ENCODE results near the gene DGLUCY.
"Not testable (repeated sequence)": the region's sequence is repeated elsewhere in the genome, so short reads cannot be mapped to it uniquely, and the experiment has no call there.

Gene DGLUCY

GRCh38 chr14:91245029-91245428, 131.2 kb downstream of the DGLUCY start:
- no peak for DNase-seq (ENCODE audit: extremely low read depth, low read depth)

GRCh38 chr14:91245616-91246015, 131.7 kb downstream of the DGLUCY start:
- DNase-seq (ENCODE audit: extremely low read depth, low read depth): not testable (repeated sequence)

More at GRCh38 chr14:91245029-91245428, 131.2 kb downstream of the DGLUCY start:
- TF ChIP-seq, protein P1, sequence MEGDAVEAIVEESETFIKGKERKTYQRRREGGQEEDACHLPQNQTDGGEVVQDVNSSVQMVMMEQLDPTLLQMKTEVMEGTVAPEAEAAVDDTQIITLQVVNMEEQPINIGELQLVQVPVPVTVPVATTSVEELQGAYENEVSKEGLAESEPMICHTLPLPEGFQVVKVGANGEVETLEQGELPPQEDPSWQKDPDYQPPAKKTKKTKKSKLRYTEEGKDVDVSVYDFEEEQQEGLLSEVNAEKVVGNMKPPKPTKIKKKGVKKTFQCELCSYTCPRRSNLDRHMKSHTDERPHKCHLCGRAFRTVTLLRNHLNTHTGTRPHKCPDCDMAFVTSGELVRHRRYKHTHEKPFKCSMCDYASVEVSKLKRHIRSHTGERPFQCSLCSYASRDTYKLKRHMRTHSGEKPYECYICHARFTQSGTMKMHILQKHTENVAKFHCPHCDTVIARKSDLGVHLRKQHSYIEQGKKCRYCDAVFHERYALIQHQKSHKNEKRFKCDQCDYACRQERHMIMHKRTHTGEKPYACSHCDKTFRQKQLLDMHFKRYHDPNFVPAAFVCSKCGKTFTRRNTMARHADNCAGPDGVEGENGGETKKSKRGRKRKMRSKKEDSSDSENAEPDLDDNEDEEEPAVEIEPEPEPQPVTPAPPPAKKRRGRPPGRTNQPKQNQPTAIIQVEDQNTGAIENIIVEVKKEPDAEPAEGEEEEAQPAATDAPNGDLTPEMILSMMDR (IDR thresholded peaks at IDR 0.05; ENCODE audit: low read depth, low read length): no peak

DNA sequence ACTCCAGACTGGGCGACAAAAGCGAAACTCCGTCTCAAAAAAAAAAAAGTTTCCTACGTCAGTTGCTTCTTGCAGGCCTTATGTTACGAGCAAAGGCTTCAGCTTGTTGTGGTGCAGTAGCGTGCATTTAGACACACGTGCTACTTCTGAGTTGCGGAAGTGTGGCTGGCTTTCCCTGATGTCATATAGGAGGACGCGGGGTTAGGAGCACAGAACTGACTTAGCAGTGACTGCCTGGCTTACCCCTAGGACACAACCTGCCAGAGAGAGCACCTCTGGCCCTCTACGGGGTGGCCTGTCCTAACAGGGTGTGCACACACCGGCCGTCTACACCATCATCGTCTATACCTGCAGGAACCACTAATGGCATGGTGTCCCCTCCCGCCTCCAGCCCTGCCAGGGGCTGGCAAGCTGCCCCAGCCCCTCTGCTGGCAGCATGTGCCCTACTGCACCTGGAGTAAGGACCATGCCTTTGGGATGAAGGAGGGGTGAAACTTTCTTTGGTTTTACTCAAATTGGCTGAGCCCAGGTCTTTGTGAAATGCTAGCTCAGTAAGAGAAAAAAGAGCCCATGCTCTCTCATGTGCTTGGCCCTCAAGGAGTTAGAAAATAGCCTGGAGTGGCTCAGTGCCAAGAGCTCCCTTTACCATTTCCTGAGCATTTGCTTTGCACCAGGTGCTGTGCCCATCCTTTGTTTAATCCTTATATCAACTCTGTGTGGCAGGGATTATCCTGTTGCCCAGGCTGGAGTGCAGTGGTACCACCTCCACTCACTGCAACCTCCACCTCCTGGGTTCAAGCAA, 132.4 kb downstream of the DGLUCY start:
- TF ChIP-seq, protein P1 (IDR thresholded peaks at IDR 0.05; ENCODE audit: low read depth, low read length): no peak
- DNase-seq (ENCODE audit: extremely low read depth, low read depth): no peak

DNA sequence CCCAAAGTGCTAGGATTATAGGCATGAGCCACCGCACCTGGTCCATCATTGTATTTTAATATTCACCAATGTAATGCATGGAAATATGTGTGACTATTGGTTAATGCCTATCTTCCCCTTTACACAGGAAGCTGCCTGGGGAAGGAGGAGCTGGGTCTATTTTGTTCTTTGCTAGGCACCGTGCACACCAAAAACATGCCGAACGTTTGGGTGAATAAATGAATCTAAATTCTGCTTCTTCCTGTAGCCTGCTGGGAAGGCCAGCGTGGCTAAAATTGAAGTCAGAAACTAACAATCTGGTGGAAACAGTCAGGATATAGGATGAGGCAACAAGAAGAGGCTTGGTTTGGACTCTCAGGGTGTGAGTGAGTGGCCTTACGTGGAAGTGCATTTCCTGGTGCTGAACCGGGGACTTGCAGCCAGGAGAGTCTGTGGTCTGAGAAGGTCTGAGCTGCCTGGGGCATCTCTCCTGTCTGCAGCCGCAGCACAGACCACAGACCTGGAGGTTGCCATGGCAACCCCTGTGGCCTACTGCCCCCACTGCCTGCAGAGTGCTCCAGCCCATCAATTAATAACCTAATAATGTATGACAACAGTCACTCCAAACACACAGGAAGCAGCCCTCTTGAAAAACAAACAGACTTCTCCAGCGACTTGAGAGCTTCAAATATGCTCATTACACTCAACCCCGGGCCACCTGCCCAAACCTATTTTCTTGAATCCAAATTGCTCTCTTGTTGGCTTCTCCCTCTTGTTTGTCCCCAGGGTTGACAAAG, 136.2 kb downstream of the DGLUCY start:
- no peak for DNase-seq (ENCODE audit: extremely low read depth, low read depth)
- TF ChIP-seq, protein P1 (IDR thresholded peaks at IDR 0.05; ENCODE audit: low read depth, low read length): no peak; the same call in 1 of the 2 replicates

- no peak for DNase-seq (ENCODE audit: extremely low read depth, low read depth)
- TF ChIP-seq, protein P1 (IDR thresholded peaks at IDR 0.05; ENCODE audit: low read depth, low read length): no peak
Observed at GRCh38 chr14:91250912-91251311, 137.0 kb downstream of the DGLUCY start.

- no peak for DNase-seq (ENCODE audit: extremely low read depth, low read depth)
- TF ChIP-seq, protein P1 (IDR thresholded peaks at IDR 0.05; ENCODE audit: low read depth, low read length): no peak; the same call in 1 of the 2 replicates
Observed at GRCh38 chr14:91252871-91253794, 139.3 kb downstream of the DGLUCY start.

GRCh38 chr14:91253795-91254323, 140.0 kb downstream of the DGLUCY start:
- TF ChIP-seq, protein P1 (IDR thresholded peaks at IDR 0.05; ENCODE audit: low read depth, low read length): no peak
- no peak for DNase-seq (ENCODE audit: extremely low read depth, low read depth)

All from AG09319 (cell line).